ENCODE data around the gene KCNK6.
"Not testable (repeated sequence)": the region's sequence is repeated elsewhere in the genome, so short reads cannot be mapped to it uniquely, and the experiment has no call there.

KCNK6 gene

GRCh38 chr19:38323291-38323690, 3.6 kb downstream of the KCNK6 start:
- DNase-seq (ENCODE audit: low read depth in 2 of 2): no peak

GRCh38 chr19:38324431-38324830, 4.8 kb downstream of the KCNK6 start:
- DNase-seq (ENCODE audit: low read depth in 2 of 2): no peak

GRCh38 chr19:38326591-38326990, 6.9 kb downstream of the KCNK6 start:
- no peak for DNase-seq (ENCODE audit: low read depth in 2 of 2)

GRCh38 chr19:38329651-38330050, 10.0 kb downstream of the KCNK6 start:
- no peak for DNase-seq (ENCODE audit: low read depth in 2 of 2)

GRCh38 chr19:38331728-38332127, 12.1 kb downstream of the KCNK6 start:
- DNase-seq (ENCODE audit: low read depth in 2 of 2): no peak

- no peak for DNase-seq (ENCODE audit: low read depth in 2 of 2)
Measured at GRCh38 chr19:38333245-38333644, 13.6 kb downstream of the KCNK6 start.

- peak; percentile 83 to 93 for DNase-seq (ENCODE audit: low read depth in 2 of 2)
Measured at GRCh38 chr19:38335949-38336637, 16.4 kb downstream of the KCNK6 start.

GRCh38 chr19:38336638-38337359, 17.2 kb downstream of the KCNK6 start:
- peak; percentile 86 to 92 for DNase-seq (ENCODE audit: low read depth in 2 of 2)

GRCh38 chr19:38337360-38337653, 17.7 kb downstream of the KCNK6 start:
- DNase-seq (ENCODE audit: low read depth in 2 of 2): no peak

- DNase-seq (ENCODE audit: low read depth in 2 of 2): not testable (repeated sequence)
Measured at GRCh38 chr19:38339011-38339410, 19.4 kb downstream of the KCNK6 start.

- no peak for DNase-seq (ENCODE audit: low read depth in 2 of 2)
Measured at GRCh38 chr19:38340927-38341326, 21.3 kb downstream of the KCNK6 start.

GRCh38 chr19:38346837-38347236, 27.2 kb downstream of the KCNK6 start:
- no peak for DNase-seq (ENCODE audit: low read depth in 2 of 2)

- DNase-seq (ENCODE audit: low read depth in 2 of 2): no peak
Measured at GRCh38 chr19:38350883-38351282, 31.2 kb downstream of the KCNK6 start.

GRCh38 chr19:38351865-38352395, 32.3 kb downstream of the KCNK6 start:
- DNase-seq (ENCODE audit: low read depth in 2 of 2): no peak

GRCh38 chr19:38352611-38353010, 33.0 kb downstream of the KCNK6 start:
- no peak for DNase-seq (ENCODE audit: low read depth in 2 of 2)

- DNase-seq (ENCODE audit: low read depth in 2 of 2): no peak
Measured at GRCh38 chr19:38355728-38356725, 36.4 kb downstream of the KCNK6 start.

- no peak for DNase-seq (ENCODE audit: low read depth in 2 of 2)
Measured at GRCh38 chr19:38358071-38358470, 38.4 kb downstream of the KCNK6 start.

- DNase-seq (ENCODE audit: low read depth in 2 of 2): no peak
Measured at GRCh38 chr19:38359242-38360021, 39.8 kb downstream of the KCNK6 start.

- DNase-seq (ENCODE audit: low read depth in 2 of 2): no peak
Measured at GRCh38 chr19:38360351-38360750, 40.7 kb downstream of the KCNK6 start.

GRCh38 chr19:38360839-38361631, 41.4 kb downstream of the KCNK6 start:
- no peak for DNase-seq (ENCODE audit: low read depth in 2 of 2)

Data from stimulated activated CD8-positive, alpha-beta memory T cell treated with anti-CD3 and anti-CD28 coated beads, Interleukin-15, amount 100 ng/mL, for 4 hours (primary cell).